Smooth muscle cell of bladder (primary cell): ENCODE results near the gene ATXN10. TPM values are rescaled to one million over a fixed set of nuclear protein-coding genes. Genes with fewer than 3 reads are reported as not detected.

ENCODE experiments used
- total RNA-seq: library from RNA; depleted of rRNA; stranded (reverse); fragments of >200 nt; gene quantifications from 2 replicates; pipeline ENCODE4 v1.2.3, GENCODE V29; 2014

Gene ATXN10, protein sequence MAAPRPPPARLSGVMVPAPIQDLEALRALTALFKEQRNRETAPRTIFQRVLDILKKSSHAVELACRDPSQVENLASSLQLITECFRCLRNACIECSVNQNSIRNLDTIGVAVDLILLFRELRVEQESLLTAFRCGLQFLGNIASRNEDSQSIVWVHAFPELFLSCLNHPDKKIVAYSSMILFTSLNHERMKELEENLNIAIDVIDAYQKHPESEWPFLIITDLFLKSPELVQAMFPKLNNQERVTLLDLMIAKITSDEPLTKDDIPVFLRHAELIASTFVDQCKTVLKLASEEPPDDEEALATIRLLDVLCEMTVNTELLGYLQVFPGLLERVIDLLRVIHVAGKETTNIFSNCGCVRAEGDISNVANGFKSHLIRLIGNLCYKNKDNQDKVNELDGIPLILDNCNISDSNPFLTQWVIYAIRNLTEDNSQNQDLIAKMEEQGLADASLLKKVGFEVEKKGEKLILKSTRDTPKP
- 133 and 154 TPM in 2 replicates for total RNA-seq

GRCh38 chr22:45671783-45672563, at the start of gene ATXN10:
Gene ATXN10 (plus strand): TSS chr22:45671834. CDS start chr22:45672064, 230 bp downstream.

Other genes with a start within 250 kb of the ATXN10 start
- gene FBLN1, start 169.0 kb upstream of the ATXN10 start, total RNA-seq: 118 and 184 TPM in 2 replicates